Effector memory CD8-positive, alpha-beta T cell (primary cell): ENCODE results near the gene GPR50.

Experiments
- ATAC-seq: fragments of 150-1000 bp; cut with Tn5 transposase; replicated peaks from 2 replicates; pipeline ENCODE4 v1.10.0; 2021; ENCODE audit warnings: mild to moderate bottlenecking, moderate library complexity
- DNase-seq, 3 experiments: peaks; one replicate each; pipeline ENCODE4 v3.0.0; 2021
- H3K27ac Mint-ChIP-seq, 2 donors: one replicate each; pipeline ENCODE4 v1.8.0; 2022; ENCODE audit warnings: mild to moderate bottlenecking in 2 of 2, mixed read lengths in 2 of 2, moderate library complexity in 2 of 2
- H3K27me3 Mint-ChIP-seq, 2 donors: one replicate each; pipeline ENCODE4 v1.8.0; 2022; ENCODE audit warnings: mixed read lengths in 2 of 2
- H3K36me3 Mint-ChIP-seq: one replicate; pipeline ENCODE4 v1.8.0; 2022; ENCODE audit warnings: mild to moderate bottlenecking, moderate library complexity, mixed read lengths; ENCODE audit not compliant: insufficient read depth
- H3K4me1 Mint-ChIP-seq, 2 donors: one replicate each; pipeline ENCODE4 v1.8.0; 2022; ENCODE audit warnings: low read depth in 2 of 2, mixed read lengths in 2 of 2
- H3K4me3 Mint-ChIP-seq, 2 donors: one replicate each; pipeline ENCODE4 v1.8.0; 2022; ENCODE audit warnings: mild to moderate bottlenecking in 2 of 2, mixed read lengths in 2 of 2, moderate library complexity in 2 of 2
- H3K9me3 Mint-ChIP-seq, 2 donors: one replicate each; pipeline ENCODE4 v1.8.0; 2022; ENCODE audit warnings: mixed read lengths in 2 of 2

The GPR50 gene

DNA sequence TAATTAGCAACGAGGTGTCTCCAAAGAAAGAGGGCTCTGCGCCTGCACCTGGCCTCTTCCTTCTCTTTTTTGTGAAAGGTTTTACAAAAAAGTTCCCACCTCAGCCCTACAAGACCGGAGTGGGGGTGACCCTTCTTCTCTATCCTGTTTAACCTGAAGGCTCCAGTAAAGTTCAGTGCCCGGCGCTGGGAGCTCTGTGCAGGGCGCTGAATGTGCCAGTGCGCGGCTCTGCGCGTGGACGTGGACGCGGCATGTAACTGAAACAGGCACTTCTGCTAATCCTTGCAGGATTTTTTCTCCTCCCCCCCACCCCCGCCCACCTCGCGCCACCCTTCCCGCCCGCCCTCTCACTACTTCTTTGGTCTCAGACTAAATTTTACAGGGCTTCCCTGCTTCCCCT, 2.4 kb downstream of the GPR50 start:
- peaks cover 3 to 5% of the 10 kb centered on the region in 2 donors for H3K4me1 Mint-ChIP-seq
- H3K4me3 Mint-ChIP-seq = peak overlapping the region; percentile 47 to 64
- peaks cover 53 to 91% of the 10 kb centered on the region in 2 donors for H3K27me3 Mint-ChIP-seq
- no peak overlapping the region for H3K27ac Mint-ChIP-seq
- H3K9me3 Mint-ChIP-seq = no peaks in the 10 kb centered on the region
- DNase-seq (no peak), ATAC-seq (no peak)
- H3K36me3 Mint-ChIP-seq = no peaks in the 10 kb centered on the region

DNA sequence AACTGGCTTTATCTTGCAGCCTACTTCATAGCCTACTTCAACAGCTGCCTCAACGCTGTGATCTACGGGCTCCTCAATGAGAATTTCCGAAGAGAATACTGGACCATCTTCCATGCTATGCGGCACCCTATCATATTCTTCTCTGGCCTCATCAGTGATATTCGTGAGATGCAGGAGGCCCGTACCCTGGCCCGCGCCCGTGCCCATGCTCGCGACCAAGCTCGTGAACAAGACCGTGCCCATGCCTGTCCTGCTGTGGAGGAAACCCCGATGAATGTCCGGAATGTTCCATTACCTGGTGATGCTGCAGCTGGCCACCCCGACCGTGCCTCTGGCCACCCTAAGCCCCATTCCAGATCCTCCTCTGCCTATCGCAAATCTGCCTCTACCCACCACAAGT, 4.0 kb downstream of the GPR50 start:
- Mint-ChIP-seq H3K4me3 (no peak overlapping the region), H3K36me3 (no peaks in the 10 kb centered on the region), H3K27ac (no peak overlapping the region), H3K27me3 (peaks cover 49 to 82% of the 10 kb centered on the region in 2 donors), H3K9me3 (no peaks in the 10 kb centered on the region), H3K4me1 (peaks cover 3 to 5% of the 10 kb centered on the region in 2 donors)
- ATAC-seq (no peak), DNase-seq (no peak)

DNA sequence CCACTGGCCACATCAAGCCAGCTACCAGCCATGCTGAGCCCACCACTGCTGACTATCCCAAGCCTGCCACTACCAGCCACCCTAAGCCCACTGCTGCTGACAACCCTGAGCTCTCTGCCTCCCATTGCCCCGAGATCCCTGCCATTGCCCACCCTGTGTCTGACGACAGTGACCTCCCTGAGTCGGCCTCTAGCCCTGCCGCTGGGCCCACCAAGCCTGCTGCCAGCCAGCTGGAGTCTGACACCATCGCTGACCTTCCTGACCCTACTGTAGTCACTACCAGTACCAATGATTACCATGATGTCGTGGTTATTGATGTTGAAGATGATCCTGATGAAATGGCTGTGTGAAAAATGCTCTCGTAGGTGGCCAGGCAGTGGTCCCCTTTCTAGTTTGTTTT, 4.7 kb downstream of the GPR50 start:
- H3K36me3 Mint-ChIP-seq = no peaks in the 10 kb centered on the region
- no peak overlapping the region for H3K27ac Mint-ChIP-seq
- H3K4me1 Mint-ChIP-seq = peaks cover 3 to 5% of the 10 kb centered on the region in 2 donors
- H3K9me3 Mint-ChIP-seq = no peaks in the 10 kb centered on the region
- H3K27me3 Mint-ChIP-seq = peaks cover 49 to 80% of the 10 kb centered on the region in 2 donors
- DNase-seq (no peak), ATAC-seq (no peak)
- no peak overlapping the region for H3K4me3 Mint-ChIP-seq

DNA sequence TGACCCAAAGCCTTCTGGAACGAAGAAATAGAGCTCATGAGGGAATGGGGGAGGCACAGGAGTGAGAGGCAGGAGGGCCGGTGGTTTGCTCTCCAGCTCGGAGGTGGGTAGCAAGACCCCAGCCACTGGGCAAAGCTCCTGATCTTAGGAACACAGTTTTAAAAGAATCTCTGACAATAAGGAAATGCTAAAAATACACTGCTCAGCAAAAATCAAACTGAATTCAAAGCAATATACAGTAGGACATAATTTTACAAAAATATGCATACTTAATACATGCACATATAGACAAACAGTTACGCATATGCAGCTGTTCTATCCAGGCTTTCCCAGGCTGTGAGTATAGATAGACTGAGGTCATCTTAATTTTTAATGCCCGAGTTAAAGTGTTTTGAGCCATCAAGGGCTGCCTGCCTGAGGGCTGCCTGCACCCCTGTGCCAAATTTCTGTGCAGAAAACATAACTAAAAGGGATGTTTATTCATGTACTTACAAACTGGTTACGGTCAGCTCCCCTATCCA, 6.9 kb downstream of the GPR50 start:
- ATAC-seq = no peak

DNA sequence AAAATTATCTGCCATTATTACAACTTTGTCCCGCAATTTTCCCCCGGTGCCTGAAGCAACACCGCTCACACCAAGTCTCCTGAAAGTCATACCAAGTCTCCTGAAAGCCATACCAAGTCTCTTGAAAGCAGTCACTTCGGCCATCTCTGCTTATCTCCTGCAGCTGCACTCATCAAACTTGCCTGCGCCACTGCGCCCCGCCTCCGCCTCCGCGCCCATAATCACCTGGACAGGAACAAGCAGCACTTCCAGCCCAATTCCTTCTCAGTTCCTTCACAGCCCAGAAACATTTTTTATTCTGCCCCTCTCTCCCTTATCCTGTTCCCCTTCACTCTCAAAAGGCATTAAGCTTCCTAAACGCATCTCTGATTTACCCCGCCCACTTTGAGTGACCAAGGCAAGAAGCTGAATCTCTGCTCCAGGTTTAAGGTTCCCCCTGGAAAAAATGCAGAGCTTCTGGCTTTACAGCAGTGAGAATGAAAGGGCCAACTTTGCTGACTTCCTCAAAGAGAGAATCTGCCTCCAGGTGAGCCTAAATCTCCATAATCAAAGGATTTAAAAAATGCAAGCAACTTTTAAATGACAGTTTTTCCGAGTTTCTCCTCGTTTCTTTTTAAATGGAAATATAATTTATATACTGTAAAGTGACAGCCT, 7.7 kb downstream of the GPR50 start:
- no peak overlapping the region for H3K4me3 Mint-ChIP-seq
- no peak overlapping the region for H3K27ac Mint-ChIP-seq
- no peaks in the 10 kb centered on the region for H3K9me3 Mint-ChIP-seq
- H3K36me3 Mint-ChIP-seq = no peaks in the 10 kb centered on the region
- peaks cover 51 to 73% of the 10 kb centered on the region in 2 donors for H3K27me3 Mint-ChIP-seq
- DNase-seq (no peak), ATAC-seq (no peak)
- no peaks in the 10 kb centered on the region for H3K4me1 Mint-ChIP-seq

More for the DNA sequence above, 6.9 kb downstream of the GPR50 start:
- no peaks in the 10 kb centered on the region for H3K9me3 Mint-ChIP-seq
- H3K4me1 Mint-ChIP-seq = peaks cover 2% of the 10 kb centered on the region in 2 donors
- H3K27me3 Mint-ChIP-seq = peaks cover 51 to 76% of the 10 kb centered on the region in 2 donors
- no peak for DNase-seq
- no peak overlapping the region for H3K4me3 Mint-ChIP-seq
- no peaks in the 10 kb centered on the region for H3K36me3 Mint-ChIP-seq
- H3K27ac Mint-ChIP-seq = no peak overlapping the region

DNA sequence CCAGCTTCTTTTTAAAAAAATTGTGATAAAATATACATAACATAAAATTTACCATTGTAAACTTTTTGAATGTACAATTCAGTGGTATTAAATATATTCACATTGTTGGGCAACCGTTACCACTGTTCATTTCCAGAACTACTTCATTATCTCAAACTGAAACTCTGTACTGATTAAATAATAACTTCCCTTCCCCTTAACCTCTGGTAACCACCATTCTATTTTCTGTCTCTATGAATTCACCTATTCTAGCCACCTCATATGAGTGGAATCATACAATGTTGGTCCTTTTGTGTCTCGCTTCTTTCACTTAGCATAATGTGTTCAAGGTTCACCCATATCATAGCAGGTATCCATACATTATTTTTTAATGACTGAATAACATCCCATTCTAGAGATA, 8.3 kb downstream of the GPR50 start:
- ATAC-seq = no peak
- Mint-ChIP-seq H3K27me3 (peaks cover 51 to 72% of the 10 kb centered on the region in 2 donors), H3K4me1 (no peaks in the 10 kb centered on the region), H3K9me3 (no peaks in the 10 kb centered on the region), H3K4me3 (no peak overlapping the region), H3K36me3 (no peaks in the 10 kb centered on the region), H3K27ac (no peak overlapping the region)
- DNase-seq = no peak

DNA sequence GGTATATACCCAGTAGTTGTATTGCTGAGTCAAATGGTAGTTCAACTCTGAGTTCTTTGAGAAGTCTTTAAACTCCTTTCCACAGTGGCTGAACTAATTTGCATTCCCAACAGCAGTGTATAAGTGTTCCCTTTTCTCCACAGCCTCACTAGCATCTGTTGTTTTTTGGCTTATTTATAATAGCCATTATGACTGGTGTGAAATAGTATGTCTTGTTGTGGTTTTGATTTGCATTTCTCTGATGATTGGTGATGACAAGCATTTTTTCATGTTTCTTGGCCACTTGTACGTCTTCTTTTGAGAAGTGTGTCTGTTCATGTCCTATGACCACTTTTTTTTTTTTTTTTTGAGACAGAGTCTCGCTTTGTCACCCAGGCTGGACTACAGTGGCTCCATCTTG, 30.5 kb downstream of the GPR50 start:
- no peaks in the 10 kb centered on the region for H3K36me3 Mint-ChIP-seq
- no peaks in the 10 kb centered on the region for H3K4me1 Mint-ChIP-seq
- DNase-seq (no peak), ATAC-seq (no peak)
- peaks cover 0 to 2% of the 10 kb centered on the region in 2 donors for H3K9me3 Mint-ChIP-seq
- no peak overlapping the region for H3K4me3 Mint-ChIP-seq
- peaks cover 0 to 13% of the 10 kb centered on the region in 2 donors for H3K27me3 Mint-ChIP-seq
- H3K27ac Mint-ChIP-seq = no peak overlapping the region

DNA sequence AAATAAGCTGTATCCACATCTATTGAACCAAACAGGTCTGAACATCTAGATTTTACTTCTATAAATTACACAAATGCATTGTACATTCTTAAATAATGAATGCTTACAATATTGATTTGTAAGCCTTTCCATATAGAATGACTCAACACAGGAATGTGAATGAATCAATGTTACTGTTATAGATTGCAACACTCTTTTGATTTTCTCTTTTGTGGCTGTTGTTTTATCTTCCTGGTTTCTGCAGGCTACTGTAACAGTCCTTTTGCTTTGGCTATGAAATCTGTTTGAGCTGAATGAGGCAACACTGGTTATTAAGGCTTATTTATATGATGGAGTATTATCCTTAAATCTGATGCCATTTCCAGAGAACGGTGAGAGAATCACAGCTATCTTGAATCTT, 49.5 kb downstream of the GPR50 start:
- Mint-ChIP-seq H3K27ac (no peak overlapping the region), H3K27me3 (peaks cover 23 to 48% of the 10 kb centered on the region in 2 donors), H3K4me3 (no peak overlapping the region), H3K9me3 (no peaks in the 10 kb centered on the region), H3K36me3 (no peaks in the 10 kb centered on the region), H3K4me1 (no peaks in the 10 kb centered on the region)
- no peak for DNase-seq
- no peak for ATAC-seq

DNA sequence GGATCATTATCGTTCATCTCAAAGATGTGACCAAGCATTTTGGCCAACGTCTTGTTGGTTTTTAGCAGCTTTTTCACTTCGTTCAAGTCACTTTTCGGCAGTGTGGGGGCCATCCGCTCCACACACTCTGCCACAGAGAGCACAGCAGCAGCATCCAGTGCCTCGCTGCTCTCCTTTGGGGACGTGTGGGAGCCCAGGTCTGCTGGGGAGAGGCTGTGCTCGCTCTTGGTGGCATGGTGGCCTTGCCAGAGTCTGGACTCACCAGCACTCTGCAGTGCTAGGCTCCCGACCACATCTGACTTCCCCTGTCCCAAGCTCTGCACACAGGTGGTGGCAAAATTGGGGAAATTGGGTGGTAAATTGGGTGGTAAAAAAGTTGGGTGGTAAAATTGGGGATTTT, 50.6 kb downstream of the GPR50 start:
- no peak overlapping the region for H3K27ac Mint-ChIP-seq
- H3K4me1 Mint-ChIP-seq = no peaks in the 10 kb centered on the region
- ATAC-seq (no peak), DNase-seq (no peak)
- no peak overlapping the region for H3K4me3 Mint-ChIP-seq
- no peaks in the 10 kb centered on the region for H3K36me3 Mint-ChIP-seq
- H3K27me3 Mint-ChIP-seq = peaks cover 24 to 49% of the 10 kb centered on the region in 2 donors
- no peaks in the 10 kb centered on the region for H3K9me3 Mint-ChIP-seq

DNA sequence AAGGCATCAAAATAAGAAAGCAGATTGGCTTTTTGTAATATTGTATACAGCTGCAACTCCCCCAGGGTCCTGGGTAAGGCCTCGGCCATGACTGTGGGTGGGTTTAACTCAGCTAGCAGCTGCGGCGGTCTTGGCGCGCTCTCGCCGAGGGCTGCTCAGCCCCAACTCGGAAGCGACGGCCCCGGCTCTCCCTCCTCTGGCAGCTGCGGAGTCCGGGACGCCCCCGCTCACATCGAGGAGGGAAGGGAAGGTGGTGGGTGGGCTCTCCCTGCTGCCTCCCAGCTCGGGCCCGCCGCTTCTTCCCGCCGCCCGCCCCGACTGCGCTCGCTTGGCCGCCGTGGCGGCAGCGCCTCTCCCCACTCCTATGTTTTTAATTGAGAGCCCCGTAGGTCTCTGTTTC, 51.2 kb downstream of the GPR50 start:
- H3K4me3 Mint-ChIP-seq = no peak overlapping the region
- no peaks in the 10 kb centered on the region for H3K4me1 Mint-ChIP-seq
- H3K36me3 Mint-ChIP-seq = no peaks in the 10 kb centered on the region
- ATAC-seq = no peak
- no peaks in the 10 kb centered on the region for H3K9me3 Mint-ChIP-seq
- no peak overlapping the region for H3K27ac Mint-ChIP-seq
- peaks cover 25 to 49% of the 10 kb centered on the region in 2 donors for H3K27me3 Mint-ChIP-seq
- DNase-seq = no peak

DNA sequence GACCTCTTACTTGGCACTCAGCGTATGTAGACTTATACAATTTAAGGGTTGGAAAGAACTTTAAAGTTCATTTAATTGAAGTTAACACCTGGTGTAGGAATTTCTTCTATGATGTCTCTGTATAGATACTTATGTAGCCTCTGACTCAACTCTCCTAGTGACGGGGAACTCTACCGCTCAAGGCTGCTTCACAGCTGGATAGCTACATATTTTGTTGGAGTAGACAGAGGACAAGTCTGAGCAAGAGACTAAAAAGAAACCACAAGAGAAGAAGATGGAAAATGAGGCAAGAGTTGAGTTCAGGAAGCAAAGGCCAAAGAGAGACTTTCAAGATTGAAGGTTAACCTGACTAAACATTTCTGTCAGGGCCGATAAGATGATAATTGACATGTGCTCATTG, 52.6 kb downstream of the GPR50 start:
- DNase-seq = no peak
- H3K4me3 Mint-ChIP-seq = no peak overlapping the region
- no peaks in the 10 kb centered on the region for H3K4me1 Mint-ChIP-seq
- no peaks in the 10 kb centered on the region for H3K9me3 Mint-ChIP-seq
- no peak for ATAC-seq
- H3K27ac Mint-ChIP-seq = no peak overlapping the region
- no peaks in the 10 kb centered on the region for H3K36me3 Mint-ChIP-seq
- H3K27me3 Mint-ChIP-seq = peaks cover 25 to 49% of the 10 kb centered on the region in 2 donors
